Measurements from ENCODE around the gene SH2D6.

The SH2D6 gene

DNA sequence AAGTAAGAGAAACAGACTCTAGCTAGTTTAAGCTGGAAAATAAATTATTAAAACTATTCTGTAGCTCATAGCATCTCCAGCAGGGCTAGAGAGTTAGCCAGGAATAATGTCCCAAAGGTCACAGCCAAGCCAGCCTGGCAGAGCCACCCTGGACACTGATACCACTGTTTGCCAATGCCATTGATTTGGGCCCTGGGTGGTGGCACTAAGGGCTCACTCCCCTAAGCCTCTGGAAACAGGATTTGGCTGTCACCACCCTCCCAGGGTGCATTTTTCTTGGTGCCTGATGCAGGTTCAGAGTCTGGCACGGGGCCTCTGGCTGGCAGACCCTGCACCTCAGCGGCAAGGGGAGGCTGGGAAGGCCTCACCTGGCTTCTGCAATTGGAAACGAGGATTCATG lies 7.1 kb downstream of the SH2D6 start:
- Mint-ChIP-seq H3K36me3 (ENCODE audit: low read depth) (no peaks in the 10 kb centered on the region), H3K27me3 (no peaks in the 10 kb centered on the region), H3K9me3 (no peaks in the 10 kb centered on the region), H3K4me1 (ENCODE audit: low read depth) (peaks cover 5% of the 10 kb centered on the region), H3K27ac (no peak overlapping the region), H3K4me3 (no peak overlapping the region)

DNA sequence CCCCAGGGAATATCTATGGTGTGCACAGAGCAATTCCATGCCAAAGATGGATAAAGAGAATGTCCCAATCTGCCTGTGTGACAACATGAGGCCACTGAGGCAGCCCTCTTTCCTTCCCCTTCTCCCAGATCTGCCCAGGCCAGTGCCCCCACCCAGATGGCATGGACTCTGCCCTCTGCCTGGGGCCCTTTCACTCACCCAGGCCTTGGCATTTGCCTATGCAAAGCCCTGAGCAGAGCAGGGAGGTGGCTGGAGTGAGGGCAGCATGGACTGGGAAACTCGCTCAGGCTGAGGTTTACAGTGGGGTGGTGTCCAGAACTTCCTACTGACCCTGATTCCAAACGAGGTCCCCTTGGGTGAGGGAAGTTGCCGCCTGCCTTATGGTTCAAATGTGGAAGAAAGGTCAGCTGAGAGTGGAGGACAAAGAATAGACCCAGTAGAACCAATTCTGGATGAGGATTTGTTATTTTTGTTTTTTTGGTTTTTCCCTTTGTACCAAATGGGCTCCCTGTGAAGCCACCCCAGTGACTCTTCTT lies 8.9 kb downstream of the SH2D6 start:
- Mint-ChIP-seq H3K27me3 (no peaks in the 10 kb centered on the region), H3K27ac (no peak overlapping the region), H3K9me3 (no peaks in the 10 kb centered on the region), H3K4me3 (no peak overlapping the region), H3K4me1 (ENCODE audit: low read depth) (no peaks in the 10 kb centered on the region), H3K36me3 (ENCODE audit: low read depth) (no peaks in the 10 kb centered on the region)

DNA sequence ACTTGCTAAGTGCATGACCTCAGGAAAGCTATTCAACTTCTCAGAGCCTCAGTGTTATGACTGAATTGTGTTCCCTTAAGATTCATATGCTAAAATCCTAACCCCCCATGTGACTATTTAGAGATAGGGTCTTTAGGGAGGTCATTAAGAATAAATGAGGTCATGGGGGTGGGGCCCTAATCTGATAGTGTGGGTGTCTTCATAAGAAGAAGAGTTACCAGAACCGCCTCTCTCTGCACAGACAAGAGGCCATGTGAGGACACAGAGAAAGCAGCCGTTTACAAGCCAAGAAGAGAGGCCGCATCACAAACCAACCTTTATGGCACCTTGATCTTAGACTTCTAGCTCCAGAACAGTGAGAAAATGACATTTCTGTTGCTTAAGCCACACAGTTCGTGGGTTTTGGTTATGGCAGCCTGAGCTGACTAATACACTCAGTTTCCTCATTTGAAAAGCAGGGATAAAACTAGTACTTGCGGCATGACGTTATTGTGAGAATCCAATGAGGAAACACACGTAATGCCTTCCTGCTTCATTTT lies 9.9 kb downstream of the SH2D6 start:
- no peaks in the 10 kb centered on the region for H3K9me3 Mint-ChIP-seq
- no peak overlapping the region for H3K27ac Mint-ChIP-seq
- no peak overlapping the region for H3K4me3 Mint-ChIP-seq
- no peaks in the 10 kb centered on the region for H3K27me3 Mint-ChIP-seq
- H3K36me3 Mint-ChIP-seq (ENCODE audit: low read depth) = no peaks in the 10 kb centered on the region
- H3K4me1 Mint-ChIP-seq (ENCODE audit: low read depth) = no peaks in the 10 kb centered on the region

DNA sequence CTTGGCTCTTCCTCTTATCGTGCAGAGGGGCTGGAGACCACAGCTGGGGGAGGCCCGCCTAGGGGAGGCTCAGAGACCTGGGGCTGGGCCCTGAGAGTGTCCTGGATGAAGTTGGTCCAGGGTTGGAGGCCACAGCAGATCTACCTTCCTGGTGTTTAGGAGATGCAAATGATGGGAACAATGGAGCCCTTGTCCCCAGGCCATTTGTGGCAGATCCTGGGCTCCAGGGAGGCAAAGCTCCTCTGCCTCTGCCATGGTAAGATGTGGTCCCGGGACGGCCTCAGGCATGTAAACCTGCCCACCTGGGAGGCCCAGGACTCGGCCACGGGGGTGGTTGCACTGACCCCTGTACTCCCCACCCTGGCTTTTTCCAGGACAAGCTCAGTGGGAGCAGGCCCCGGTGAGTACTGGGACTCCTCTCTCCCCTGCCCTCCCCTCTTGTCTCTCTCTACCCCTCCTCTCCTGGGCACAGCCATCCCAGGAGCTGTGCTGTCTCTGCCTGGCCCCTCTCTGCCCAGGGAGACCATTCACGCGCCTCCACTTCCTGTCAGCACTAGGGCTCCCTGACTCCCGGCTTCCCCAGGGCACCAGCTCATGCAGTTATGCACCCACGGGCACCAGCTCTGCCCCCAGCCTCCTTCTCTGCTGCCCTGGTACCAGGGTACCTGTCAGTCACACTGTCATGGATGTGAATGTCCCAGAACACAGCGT lies 10.9 kb downstream of the SH2D6 start:
- H3K9me3 Mint-ChIP-seq = no peaks in the 10 kb centered on the region
- H3K27me3 Mint-ChIP-seq = no peaks in the 10 kb centered on the region
- no peaks in the 10 kb centered on the region for H3K36me3 Mint-ChIP-seq (ENCODE audit: low read depth)
- no peak overlapping the region for H3K4me3 Mint-ChIP-seq
- H3K27ac Mint-ChIP-seq = no peak overlapping the region
- no peaks in the 10 kb centered on the region for H3K4me1 Mint-ChIP-seq (ENCODE audit: low read depth)

DNA sequence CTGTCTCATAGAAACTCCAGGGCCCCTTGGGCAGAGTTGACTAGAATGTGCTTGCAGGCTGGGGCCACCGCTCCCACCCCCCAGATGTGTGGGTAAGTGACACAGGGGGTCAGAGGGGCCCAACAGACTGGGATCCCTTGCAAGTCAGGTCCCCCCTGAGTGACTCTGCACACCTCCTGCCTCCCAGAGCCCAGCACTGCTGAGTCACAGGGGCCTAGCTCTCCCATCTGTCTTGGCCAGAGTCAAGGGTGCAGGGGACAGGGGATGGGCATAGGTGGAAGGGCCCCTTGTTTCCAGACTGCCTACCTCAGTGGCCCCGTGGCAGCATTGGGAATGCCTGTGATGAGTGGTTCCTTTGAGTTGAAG lies 11.4 kb downstream of the SH2D6 start:
- Mint-ChIP-seq H3K27ac (no peak overlapping the region), H3K4me3 (no peak overlapping the region), H3K9me3 (no peaks in the 10 kb centered on the region), H3K4me1 (ENCODE audit: low read depth) (no peaks in the 10 kb centered on the region), H3K27me3 (no peaks in the 10 kb centered on the region), H3K36me3 (ENCODE audit: low read depth) (no peaks in the 10 kb centered on the region)

DNA sequence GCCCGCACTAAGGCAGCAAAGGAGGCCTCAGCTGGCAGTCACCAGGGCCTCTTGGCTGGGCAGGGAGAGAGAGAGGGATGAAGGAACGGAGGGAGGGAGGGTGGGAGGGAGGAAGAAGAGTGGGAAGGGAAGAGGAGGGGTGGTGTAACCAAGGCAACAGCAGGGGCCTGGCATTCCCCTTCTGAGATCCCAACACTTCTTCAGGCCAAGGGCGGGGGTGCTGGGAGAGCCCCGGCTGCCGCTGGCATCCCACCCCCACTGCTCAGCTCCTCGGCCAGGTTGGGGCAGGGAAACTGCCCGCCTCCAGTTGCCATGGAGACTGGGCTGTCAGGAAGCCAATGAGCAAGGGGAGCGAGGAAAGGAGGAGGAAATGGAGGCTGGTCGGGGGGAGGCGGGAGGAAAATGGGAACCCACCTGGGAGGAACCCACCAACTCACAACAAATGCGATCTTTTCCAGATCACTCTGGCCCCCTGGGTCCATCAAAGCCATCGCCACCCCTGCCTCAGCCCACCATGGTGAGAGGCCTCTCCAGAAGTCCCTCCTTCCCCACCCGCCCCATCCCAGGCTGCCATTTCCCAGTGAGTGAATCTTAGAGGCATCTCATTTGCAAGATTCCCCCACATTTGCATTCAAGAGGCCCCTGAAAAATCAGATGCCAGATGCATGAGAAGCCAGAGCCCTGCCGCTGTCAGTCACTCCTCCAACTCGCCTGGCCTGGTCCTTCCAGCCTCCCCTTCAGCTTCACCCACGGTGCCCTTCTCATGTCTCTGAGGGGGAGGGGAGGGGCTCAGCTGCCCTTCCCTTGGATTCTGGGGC lies 12.4 kb downstream of the SH2D6 start:
- H3K4me3 Mint-ChIP-seq = no peak overlapping the region
- no peaks in the 10 kb centered on the region for H3K4me1 Mint-ChIP-seq (ENCODE audit: low read depth)
- H3K27me3 Mint-ChIP-seq = no peaks in the 10 kb centered on the region
- H3K36me3 Mint-ChIP-seq (ENCODE audit: low read depth) = no peaks in the 10 kb centered on the region
- H3K9me3 Mint-ChIP-seq = no peaks in the 10 kb centered on the region
- H3K27ac Mint-ChIP-seq = no peak overlapping the region

DNA sequence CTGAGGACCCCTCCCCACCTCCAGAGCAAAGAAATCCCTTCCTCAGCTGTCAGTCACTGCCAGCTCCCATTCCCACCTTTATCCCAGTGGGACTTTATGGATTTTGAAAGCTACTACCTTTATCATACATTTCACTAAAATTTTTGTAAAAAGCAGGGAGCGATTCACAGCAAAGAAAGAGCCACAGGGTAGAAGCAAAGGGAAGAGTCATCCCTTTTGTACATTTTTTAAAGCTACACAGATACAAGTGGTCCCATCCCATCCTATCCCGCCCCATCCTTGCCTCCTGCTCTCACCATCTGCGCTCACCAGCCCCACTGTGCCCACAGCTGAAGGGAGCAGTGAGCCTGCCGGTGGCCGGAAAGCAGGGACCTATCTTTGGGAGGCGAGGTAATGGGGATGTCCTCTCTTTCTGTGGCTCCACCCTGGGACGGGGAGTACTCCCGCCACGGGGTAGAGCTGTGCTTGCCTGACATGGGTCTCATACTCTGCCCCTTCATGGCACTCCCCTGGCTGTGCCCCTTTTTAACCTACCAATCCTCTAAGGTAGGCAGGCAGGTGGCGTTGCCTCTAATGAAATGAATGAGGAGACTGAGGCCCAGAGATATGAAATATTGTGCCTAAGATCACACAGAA lies 13.2 kb downstream of the SH2D6 start:
- Mint-ChIP-seq H3K4me3 (no peak overlapping the region), H3K36me3 (ENCODE audit: low read depth) (no peaks in the 10 kb centered on the region), H3K27me3 (no peaks in the 10 kb centered on the region), H3K4me1 (ENCODE audit: low read depth) (no peaks in the 10 kb centered on the region), H3K9me3 (no peaks in the 10 kb centered on the region), H3K27ac (no peak overlapping the region)

DNA sequence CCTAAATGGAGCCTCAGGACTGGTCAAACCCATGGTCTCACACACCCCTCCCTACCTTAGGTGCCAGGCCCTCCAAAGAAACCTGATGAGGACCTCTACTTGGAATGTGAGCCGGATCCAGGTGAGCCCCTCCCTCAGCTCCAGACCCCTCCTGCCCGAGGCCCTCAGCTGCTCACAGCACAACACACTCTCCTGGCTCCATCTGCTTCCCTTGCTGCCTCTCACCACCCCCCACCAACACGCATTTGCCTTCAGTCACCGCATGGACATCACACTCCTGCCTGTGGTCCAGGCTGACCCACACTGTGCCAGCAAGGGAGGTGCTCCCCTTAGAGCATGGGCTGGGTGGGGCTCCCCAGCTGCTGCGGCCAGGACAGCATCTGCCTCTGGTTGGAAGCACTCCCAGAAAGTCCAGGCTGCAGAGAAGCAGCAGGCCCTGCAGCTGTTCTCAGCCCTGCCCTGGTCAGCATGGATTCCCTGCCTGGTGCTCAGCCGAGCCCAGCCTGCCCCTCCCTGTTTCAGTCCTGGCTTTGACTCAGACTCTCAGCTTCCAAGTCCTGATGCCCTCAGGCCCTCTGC lies 15.1 kb downstream of the SH2D6 start:
- Mint-ChIP-seq H3K36me3 (ENCODE audit: low read depth) (no peaks in the 10 kb centered on the region), H3K9me3 (no peaks in the 10 kb centered on the region), H3K27ac (no peak overlapping the region), H3K4me3 (no peak overlapping the region), H3K4me1 (ENCODE audit: low read depth) (peaks cover 14% of the 10 kb centered on the region), H3K27me3 (no peaks in the 10 kb centered on the region)

DNA sequence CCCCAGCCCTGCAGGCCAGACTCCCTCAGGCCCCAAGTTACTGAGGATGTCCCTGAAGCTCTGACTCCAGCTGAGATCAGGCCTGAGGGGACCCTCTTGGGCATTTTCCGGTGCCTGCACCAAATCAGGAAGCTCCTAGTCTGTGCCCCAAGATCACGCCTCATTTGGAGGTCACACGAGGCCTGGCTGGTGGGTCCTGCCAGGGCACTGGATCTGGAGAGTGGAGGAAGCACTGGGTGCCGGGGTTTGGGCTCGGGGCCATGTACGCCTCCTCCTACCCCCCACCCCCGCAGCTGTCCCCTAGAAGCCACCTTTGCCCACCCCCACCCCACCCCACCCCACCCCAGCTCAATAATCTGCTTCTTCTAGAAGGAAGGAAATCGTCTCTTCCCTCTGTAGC lies 16.2 kb downstream of the SH2D6 start:
- no peaks in the 10 kb centered on the region for H3K27me3 Mint-ChIP-seq
- H3K4me3 Mint-ChIP-seq = no peak overlapping the region
- no peaks in the 10 kb centered on the region for H3K36me3 Mint-ChIP-seq (ENCODE audit: low read depth)
- no peak overlapping the region for H3K27ac Mint-ChIP-seq
- peaks cover 24% of the 10 kb centered on the region for H3K4me1 Mint-ChIP-seq (ENCODE audit: low read depth)
- H3K9me3 Mint-ChIP-seq = no peaks in the 10 kb centered on the region

DNA sequence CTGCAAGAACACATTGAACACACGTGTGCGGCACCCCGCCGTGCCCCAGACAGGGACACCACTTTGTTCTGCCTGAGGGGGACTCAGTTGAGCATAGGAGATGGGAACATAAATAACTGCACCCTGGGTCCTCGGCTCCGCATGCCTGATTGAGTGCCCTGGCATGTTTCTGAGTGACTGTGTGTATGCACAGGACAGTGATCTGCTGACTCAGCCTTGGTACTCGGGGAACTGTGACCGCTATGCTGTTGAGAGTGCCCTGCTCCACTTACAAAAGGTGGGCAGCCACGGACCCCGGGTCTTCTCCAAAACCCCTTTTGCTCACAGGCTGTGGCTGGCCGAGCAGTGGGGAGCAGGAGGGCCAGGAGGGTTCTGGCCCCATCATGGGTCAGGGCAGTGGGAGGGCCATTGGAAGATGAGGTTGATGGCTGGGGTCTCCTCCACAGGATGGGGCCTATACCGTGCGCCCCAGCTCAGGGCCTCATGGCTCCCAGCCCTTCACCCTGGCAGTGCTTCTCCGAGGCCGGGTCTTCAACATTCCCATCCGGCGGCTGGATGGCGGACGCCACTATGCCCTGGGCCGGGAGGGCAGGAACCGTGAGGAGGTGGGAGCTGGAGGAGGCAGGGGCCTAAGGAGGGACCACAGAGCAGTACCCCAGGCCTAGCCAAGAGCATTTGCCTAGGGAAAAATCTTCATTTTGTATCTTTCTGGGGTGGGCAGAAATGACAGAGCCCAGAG lies 16.9 kb downstream of the SH2D6 start:
- H3K27me3 Mint-ChIP-seq = no peaks in the 10 kb centered on the region
- H3K4me3 Mint-ChIP-seq = no peak overlapping the region
- H3K9me3 Mint-ChIP-seq = no peaks in the 10 kb centered on the region
- H3K4me1 Mint-ChIP-seq (ENCODE audit: low read depth) = peaks cover 28% of the 10 kb centered on the region
- no peak overlapping the region for H3K27ac Mint-ChIP-seq
- H3K36me3 Mint-ChIP-seq (ENCODE audit: low read depth) = no peaks in the 10 kb centered on the region

DNA sequence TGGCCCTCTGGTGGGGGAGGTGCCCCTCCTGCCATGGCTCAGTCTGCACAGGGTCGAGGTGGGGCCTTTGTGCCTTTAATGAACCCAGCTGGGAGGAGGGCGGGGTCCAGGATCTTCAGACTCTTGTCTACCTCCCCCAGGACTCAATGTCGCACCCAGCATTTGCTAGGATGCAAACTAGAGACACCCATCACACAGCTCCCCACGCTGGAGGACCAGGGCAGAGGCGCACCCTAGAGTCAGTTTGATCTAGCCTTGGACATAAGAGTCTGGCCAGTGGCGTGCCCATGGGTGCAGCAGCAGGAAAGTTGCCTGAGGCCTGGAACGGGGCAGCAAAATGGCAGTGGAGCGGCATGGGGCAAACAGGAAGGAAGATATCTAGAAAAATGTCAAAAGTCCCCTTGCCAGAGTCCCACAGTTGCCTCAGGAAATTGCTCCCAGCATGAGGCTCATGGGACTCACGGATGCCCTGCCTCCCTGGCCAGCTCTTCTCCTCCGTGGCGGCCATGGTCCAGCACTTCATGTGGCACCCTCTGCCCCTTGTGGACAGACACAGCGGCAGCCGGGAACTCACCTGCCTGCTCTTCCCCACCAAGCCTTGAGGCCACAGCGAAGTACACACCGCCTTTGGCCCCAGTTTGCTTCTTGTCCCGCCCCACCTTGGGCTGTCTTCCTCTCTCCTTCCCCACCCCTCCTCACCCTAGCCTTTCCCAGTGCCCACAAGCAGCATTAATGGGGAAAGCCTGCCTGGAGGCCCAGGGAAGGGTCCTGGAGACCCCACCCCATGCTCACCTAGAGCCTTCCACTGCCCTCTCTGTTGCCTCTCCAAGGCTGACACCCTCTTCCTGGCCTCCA lies 17.7 kb downstream of the SH2D6 start:
- peak overlapping the region; percentile 64 for H3K27ac Mint-ChIP-seq
- no peak overlapping the region for H3K4me3 Mint-ChIP-seq
- no peaks in the 10 kb centered on the region for H3K9me3 Mint-ChIP-seq
- no peaks in the 10 kb centered on the region for H3K36me3 Mint-ChIP-seq (ENCODE audit: low read depth)
- H3K27me3 Mint-ChIP-seq = no peaks in the 10 kb centered on the region
- peaks cover 28% of the 10 kb centered on the region for H3K4me1 Mint-ChIP-seq (ENCODE audit: low read depth)

DNA sequence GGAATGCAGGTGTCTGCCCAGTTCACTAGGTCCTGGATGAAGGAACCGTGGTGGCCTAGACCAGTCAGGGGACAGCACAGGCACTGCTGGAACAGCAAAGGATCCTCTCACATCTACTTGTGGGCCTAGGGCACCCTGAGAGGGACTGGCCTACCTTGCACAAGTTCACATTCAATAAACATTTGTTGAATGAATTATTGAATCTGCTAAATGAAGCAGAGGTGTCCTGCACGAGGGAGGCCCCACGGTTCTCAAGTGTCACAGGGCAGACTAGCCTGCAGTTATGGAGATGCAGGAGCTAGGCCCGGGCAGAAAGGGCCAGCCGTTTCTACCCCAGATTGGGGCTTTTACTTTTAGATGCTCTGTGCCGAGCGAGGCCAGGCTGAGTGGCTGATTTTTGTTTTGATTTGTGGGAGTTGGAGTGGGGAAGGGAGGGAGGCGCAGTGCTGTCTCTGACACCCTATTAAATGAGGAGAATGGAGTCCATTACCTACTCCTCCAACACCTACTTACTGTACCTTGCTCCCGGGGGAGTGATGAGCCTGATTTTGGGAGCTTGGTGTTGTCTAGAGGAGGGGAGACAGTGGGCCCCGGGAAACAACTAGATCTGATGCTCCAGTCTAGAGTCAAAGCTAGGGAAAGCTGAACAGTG lies 18.4 kb downstream of the SH2D6 start:
- Mint-ChIP-seq H3K4me3 (peak overlapping the region; percentile 77), H3K4me1 (ENCODE audit: low read depth) (peaks cover 28% of the 10 kb centered on the region)

DNA sequence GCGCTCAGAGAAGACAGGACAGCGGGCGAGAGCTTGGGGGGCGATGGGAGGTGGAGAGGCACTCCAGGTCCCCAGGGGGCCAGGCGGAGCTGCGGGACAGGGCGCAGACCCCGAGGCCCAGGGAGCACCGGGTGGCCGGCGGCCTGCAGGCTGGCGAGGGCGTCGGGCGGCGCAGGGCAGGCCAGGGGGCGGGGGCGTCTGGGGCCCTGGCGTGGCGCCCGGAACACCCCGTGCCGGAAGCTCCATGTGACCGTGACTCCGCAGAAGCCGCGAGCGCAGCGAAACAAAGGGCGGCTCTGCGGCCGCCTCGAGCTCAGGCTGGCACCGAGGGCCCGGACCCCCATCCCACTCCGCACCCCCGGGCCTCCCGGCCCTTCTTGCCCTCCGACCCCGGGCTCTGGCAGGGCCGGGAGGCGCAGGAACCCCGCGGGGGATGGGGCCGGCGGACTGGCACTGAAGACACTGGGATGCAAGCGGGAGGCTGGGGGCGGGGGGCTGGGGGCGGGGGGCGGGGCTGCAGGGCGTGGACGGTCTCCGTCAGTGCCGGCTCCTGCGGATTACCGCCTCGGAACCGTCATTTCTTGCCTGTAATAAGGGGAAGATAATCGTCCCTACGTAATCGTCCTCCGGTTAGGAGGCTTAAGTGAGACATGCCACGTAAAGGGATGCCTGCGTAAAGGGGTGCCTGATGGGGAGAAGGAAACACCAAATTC lies 19.1 kb downstream of the SH2D6 start:
- Mint-ChIP-seq H3K4me1 (ENCODE audit: low read depth) (peaks cover 28% of the 10 kb centered on the region), H3K27ac (peak overlapping the region; percentile 98), H3K36me3 (ENCODE audit: low read depth) (no peaks in the 10 kb centered on the region), H3K9me3 (no peaks in the 10 kb centered on the region), H3K27me3 (no peaks in the 10 kb centered on the region), H3K4me3 (peak overlapping the region; percentile 85)

More for the DNA sequence above, 18.4 kb downstream of the SH2D6 start:
- no peaks in the 10 kb centered on the region for H3K27me3 Mint-ChIP-seq
- no peaks in the 10 kb centered on the region for H3K9me3 Mint-ChIP-seq
- H3K36me3 Mint-ChIP-seq (ENCODE audit: low read depth) = no peaks in the 10 kb centered on the region
- peak overlapping the region; percentile 98 for H3K27ac Mint-ChIP-seq

Data from stimulated activated naive CD8-positive, alpha-beta T cell treated with anti-CD3 and anti-CD28 coated beads, Interleukin-15, Interleukin-2, amounts not matched to agents 100 ng/mL and 50 ng/mL, for 24 hours (primary cell).